SK-N-SH (cell line): ENCODE data around the gene USP10. TPM values are rescaled to one million over a fixed set of nuclear protein-coding genes. Genes with fewer than 3 reads are reported as not detected.
"Not testable (repeated sequence)": the region's sequence is repeated elsewhere in the genome, so short reads cannot be mapped to it uniquely, and the experiment has no call there.

Experiments
- CTCF ChIA-PET: fragments of 300-600, 350-600 bp; formaldehyde crosslinking; extraction: SDS; loops from one replicate; lab custom pipeline; 2021; lab: Yijun Ruan, JAX
- POLR2A ChIA-PET: fragments of 350-600 bp; sonication (Branson Sonifier 250); formaldehyde crosslinking; extraction: SDS; loops from one replicate; lab custom pipeline; 2020; ENCODE audit warnings: antibody characterized with exemption, inconsistent platforms; lab: Yijun Ruan, JAX
- DNase-seq: peaks from one replicate; pipeline ENCODE4 v3.0.0; 2012
- H2AFZ ChIP-seq: fragments of 200-600 bp; sonication (generic); 2 replicates; pipeline ENCODE4 v1.8.1; 2016; ENCODE audit warnings: antibody characterized with exemption, mild to moderate bottlenecking, low read depth
- H3F3A ChIP-seq: fragments of 200-600 bp; sonication (generic); replicated peaks from 2 replicates; pipeline ENCODE3; 2016; ENCODE audit warnings: antibody characterized with exemption, mild to moderate bottlenecking; ENCODE audit not compliant: insufficient read depth
- H3K27ac ChIP-seq, 2 experiments: fragments of 200-500 bp in 1 of 2; fragments of 200-600 bp in 1 of 2; sonication (Bioruptor generic) in 1 of 2; sonication (generic), shearing (Covaris generic) in 1 of 2; 2 replicates each; pipeline versions ENCODE4 v1.5.1 to v1.6.1; 2014 to 2016; ENCODE audit warnings: low read depth in 2 of 2, inconsistent platforms in 1 of 2, low read length in 1 of 2, mild to moderate bottlenecking in 1 of 2, mixed read lengths in 1 of 2
- H3K27me3 ChIP-seq: fragments of 200-600 bp; sonication (generic), shearing (Covaris generic); 2 replicates; pipeline ENCODE4 v1.6.1; 2016; ENCODE audit warnings: mixed run types; ENCODE audit not compliant: insufficient read depth
- H3K36me3 ChIP-seq, 2 experiments: fragments of 200-500 bp in 1 of 2; fragments of 200-600 bp in 1 of 2; sonication (Bioruptor generic) in 1 of 2; sonication (generic) in 1 of 2; replicated peaks in 1 of 2; 2 replicates each; pipeline versions ENCODE3 to v1.5.1; 2014 to 2016; ENCODE audit warnings: low read length in 1 of 2, mild to moderate bottlenecking in 1 of 2; ENCODE audit not compliant: insufficient read depth in 2 of 2, control insufficient read depth in 1 of 2
- H3K4me1 ChIP-seq, 2 experiments: fragments of 200-500 bp in 1 of 2; fragments of 200-600 bp in 1 of 2; sonication (Bioruptor generic) in 1 of 2; sonication (generic), shearing (Covaris generic) in 1 of 2; 2 replicates each; pipeline versions ENCODE4 v1.5.1 to v1.6.1; 2014 to 2016; ENCODE audit warnings: low read depth in 1 of 2, low read length in 1 of 2, mixed run types in 1 of 2; ENCODE audit not compliant: insufficient read depth in 2 of 2, control insufficient read depth in 1 of 2
- H3K4me2 ChIP-seq: fragments of 200-600 bp; sonication (generic), shearing (Covaris generic); 2 replicates; pipeline ENCODE4 v1.6.1; 2017; ENCODE audit warnings: mixed run types
- H3K4me3 ChIP-seq, 2 experiments: fragments of 200-500 bp in 1 of 2; fragments of 200-600 bp in 1 of 2; sonication (Bioruptor generic) in 1 of 2; sonication (generic), shearing (Covaris generic) in 1 of 2; 2 replicates each; pipeline versions ENCODE4 v1.5.1 to v1.8.1; 2014 to 2016; ENCODE audit warnings: low read depth in 2 of 2, inconsistent platforms in 1 of 2, low read length in 1 of 2, mild to moderate bottlenecking in 1 of 2, mixed read lengths in 1 of 2, moderate library complexity in 1 of 2
- H3K79me2 ChIP-seq: fragments of 200-600 bp; sonication (generic); 2 replicates; pipeline ENCODE4 v1.8.1; 2017; ENCODE audit warnings: mild to moderate bottlenecking; ENCODE audit not compliant: insufficient read depth
- H3K9ac ChIP-seq: fragments of 200-600 bp; sonication (generic); 2 replicates; pipeline ENCODE4 v1.6.1; 2017; ENCODE audit warnings: mixed run types
- H3K9me2 ChIP-seq: fragments of 200-600 bp; sonication (generic); 2 replicates; pipeline ENCODE4 v1.6.1; 2017; ENCODE audit warnings: mixed run types
- H3K9me3 ChIP-seq: fragments of 200-600 bp; sonication (generic); 2 replicates; pipeline ENCODE4 v1.6.1; 2017; ENCODE audit warnings: mixed run types, mild to moderate bottlenecking, moderate library complexity
- H4K20me1 ChIP-seq: fragments of 200-600 bp; sonication (generic); 2 replicates; pipeline ENCODE4 v1.6.1; 2017; ENCODE audit warnings: mild to moderate bottlenecking, mixed run types; ENCODE audit not compliant: insufficient read depth
- FOSL2 ChIP-seq: IDR thresholded peaks from 2 replicates; pipeline ENCODE4 v1.4.0; 2012; ENCODE audit warnings: low read depth, mild to moderate bottlenecking, moderate library complexity, borderline replicate concordance
- GABPA ChIP-seq: IDR thresholded peaks from 2 replicates; pipeline ENCODE4 v1.4.0; 2012; ENCODE audit warnings: low read depth, mild to moderate bottlenecking
- GATA2 ChIP-seq: sonication (generic); formaldehyde crosslinking; IDR thresholded peaks from 2 replicates; pipeline ENCODE4 v1.5.0; 2020; ENCODE audit warnings: mild to moderate bottlenecking, missing genetic modification reagents
- RXRA ChIP-seq: IDR thresholded peaks from 2 replicates; pipeline ENCODE4 v1.4.0; 2012; ENCODE audit warnings: low read depth, mild to moderate bottlenecking, borderline replicate concordance
- TAF1 ChIP-seq: IDR thresholded peaks from 2 replicates; pipeline ENCODE4 v1.6.1; 2012; ENCODE audit warnings: low read depth, mild to moderate bottlenecking, low read length, moderate library complexity, borderline replicate concordance
- YY1 ChIP-seq: IDR thresholded peaks from 2 replicates; pipeline ENCODE4 v1.4.0; 2012; ENCODE audit warnings: low read depth, mild to moderate bottlenecking
- WGBS: methylation state at CpG from one replicate; pipeline ENCODE4 v1.1.6; 2017; ENCODE audit warnings: low lambda C conversion rate; 5-methylcytosine and 5-hydroxymethylcytosine counted together
- polyA plus RNA-seq, 3 experiments: library from polyadenylated mRNA; depleted of rRNA; stranded (reverse); fragments of >200 nt; gene quantifications; 2 replicates each; pipeline ENCODE4 v1.2.3, GENCODE V29; 2012
- TF ChIP-seq, protein P1 (sequence below): fragments of 150-350 bp; IDR thresholded peaks from 2 replicates; pipeline ENCODE4 v1.6.1; 2017; ENCODE audit warnings: antibody characterized with exemption, low read length, low read depth, borderline replicate concordance
- TF ChIP-seq, protein P2 (sequence below): fragments of 200-600 bp; sonication (generic); IDR thresholded peaks from 2 replicates; pipeline ENCODE4 v1.6.1; 2017; ENCODE audit warnings: antibody characterized with exemption, mild to moderate bottlenecking, moderate library complexity

Gene USP10
- polyA plus RNA-seq, 1 of the 3 experiments (the other 2 are of a cell fraction) = 49.2 TPM

DNA sequence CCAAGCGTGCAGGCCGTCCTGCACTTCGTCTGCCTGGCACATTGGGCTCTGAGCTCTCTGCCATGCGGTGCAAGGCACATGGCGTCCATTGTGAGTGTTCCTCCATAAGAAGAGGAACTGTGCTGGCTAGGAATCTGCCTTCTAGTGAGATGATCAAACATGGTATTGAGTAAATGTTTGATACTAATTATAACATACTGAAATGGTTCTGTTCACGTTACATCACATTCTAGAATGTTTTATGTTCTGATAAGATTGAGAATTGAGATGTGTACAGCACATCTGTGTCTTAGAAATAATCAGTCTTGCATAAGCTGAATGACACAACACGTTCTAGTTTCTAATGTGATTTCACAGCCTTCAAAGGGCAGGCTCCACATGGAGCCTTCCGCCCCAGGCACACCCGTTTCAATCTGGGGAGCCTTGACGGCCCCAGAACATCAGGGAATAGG lies 42.9 kb downstream of the USP10 start:
- TF ChIP-seq GATA2 (CRISPR knock-in tag) = no peak
- TF ChIP-seq GABPA = no peak
- peaks cover 95% of the 10 kb centered on the region for H3K79me2 ChIP-seq
- CTCF ChIA-PET = interaction anchor here (1.4 to 11.8 kb wide), 6 partner anchors 11 to 225 kb away, joined by 6 to 206 read pairs (median 74); no protein-coding TSS in a partner anchor

DNA sequence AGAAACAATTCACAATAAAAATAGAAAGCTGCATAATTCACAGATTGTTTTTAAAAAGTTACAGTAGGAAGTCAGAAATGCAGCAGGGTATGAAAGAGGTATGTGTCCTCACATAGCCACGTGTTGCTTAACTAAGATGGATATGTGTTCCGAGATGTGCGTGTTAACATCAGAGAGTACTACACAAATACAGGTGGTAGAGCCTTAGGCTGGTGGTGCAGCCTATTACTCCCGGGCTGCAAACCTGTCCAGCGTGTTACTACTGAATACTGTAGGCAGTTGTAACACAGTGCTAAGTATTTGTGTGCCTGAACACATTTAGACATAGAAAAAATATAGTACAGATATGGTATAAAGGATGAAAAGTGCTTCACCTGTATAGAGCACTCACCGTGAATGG lies 46.4 kb downstream of the USP10 start:
- H3K4me2 ChIP-seq = no peak overlapping the region
- H3F3A ChIP-seq = peaks cover 8% of the 10 kb centered on the region
- H3K9ac ChIP-seq = no peak overlapping the region
- CTCF ChIA-PET = interaction anchor here (0.7 to 3.6 kb wide), 21 partner anchors 8 to 237 kb away, joined by 3 to 30 read pairs (median 5); no protein-coding TSS in a partner anchor
- H3K9me3 ChIP-seq = no peaks in the 10 kb centered on the region
- POLR2A ChIA-PET = no interaction called here
- no peak overlapping the region for H3K27ac ChIP-seq
- DNase-seq = no peak
- no peak overlapping the region for H2AFZ ChIP-seq
- peaks cover 40% of the 10 kb centered on the region for H4K20me1 ChIP-seq
- 87% methylated on average over 6 of the region's 6 CpGs for WGBS
- H3K4me3 ChIP-seq = no peak overlapping the region
- TF ChIP-seq RXRA (no peak), FOSL2 (no peak), YY1 (no peak), TAF1 (no peak)
- TF ChIP-seq, all 33 proteins: peak for 0
- no peaks in the 10 kb centered on the region for H3K27me3 ChIP-seq
- peaks cover 6 to 10% of the 10 kb centered on the region in 2 experiments; a peak in 2 of 4 replicates for H3K4me1 ChIP-seq
- H3K36me3 ChIP-seq = peaks cover 35 to 41% of the 10 kb centered on the region in 2 experiments
- H3K79me2 ChIP-seq = peaks cover 97% of the 10 kb centered on the region
- no peaks in the 10 kb centered on the region for H3K9me2 ChIP-seq

More for the DNA sequence above, 42.9 kb downstream of the USP10 start:
- no peaks in the 10 kb centered on the region for H3K9me2 ChIP-seq
- no peak overlapping the region for H2AFZ ChIP-seq
- no peak overlapping the region for H3K27ac ChIP-seq
- no peak for DNase-seq
- no peaks in the 10 kb centered on the region for H3K9me3 ChIP-seq
- POLR2A ChIA-PET = no interaction called here
- H3K4me1 ChIP-seq = peaks cover 19% of the 10 kb centered on the region in 2 experiments
- peaks cover 35 to 42% of the 10 kb centered on the region in 2 experiments for H3K36me3 ChIP-seq
- peaks cover 51% of the 10 kb centered on the region for H4K20me1 ChIP-seq
- no peak overlapping the region for H3K9ac ChIP-seq
- H3K4me2 ChIP-seq = no peak overlapping the region
- 95% methylated on average over 10 of the region's 10 CpGs for WGBS
- no peaks in the 10 kb centered on the region for H3K27me3 ChIP-seq
- no peak overlapping the region for H3K4me3 ChIP-seq
- peaks cover 27% of the 10 kb centered on the region for H3F3A ChIP-seq

GRCh38 chr16:84746875-84747274 lies 47.1 kb downstream of the USP10 start:
- H3K4me3 ChIP-seq = no peak overlapping the region; a peak in 1 of 4 replicates
- peaks cover 35 to 36% of the 10 kb centered on the region in 2 experiments for H3K36me3 ChIP-seq
- DNase-seq = no peak
- H3K9me2 ChIP-seq = no peaks in the 10 kb centered on the region
- H3K27ac ChIP-seq = no peak overlapping the region
- peaks cover 42% of the 10 kb centered on the region for H4K20me1 ChIP-seq
- no peak overlapping the region for H3K9ac ChIP-seq
- no peaks in the 10 kb centered on the region for H3K27me3 ChIP-seq
- POLR2A ChIA-PET = no interaction called here
- H3K79me2 ChIP-seq = peaks cover 96% of the 10 kb centered on the region
- TF ChIP-seq, protein P1, sequence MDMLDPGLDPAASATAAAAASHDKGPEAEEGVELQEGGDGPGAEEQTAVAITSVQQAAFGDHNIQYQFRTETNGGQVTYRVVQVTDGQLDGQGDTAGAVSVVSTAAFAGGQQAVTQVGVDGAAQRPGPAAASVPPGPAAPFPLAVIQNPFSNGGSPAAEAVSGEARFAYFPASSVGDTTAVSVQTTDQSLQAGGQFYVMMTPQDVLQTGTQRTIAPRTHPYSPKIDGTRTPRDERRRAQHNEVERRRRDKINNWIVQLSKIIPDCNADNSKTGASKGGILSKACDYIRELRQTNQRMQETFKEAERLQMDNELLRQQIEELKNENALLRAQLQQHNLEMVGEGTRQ = no peak
- TF ChIP-seq, protein P2, sequence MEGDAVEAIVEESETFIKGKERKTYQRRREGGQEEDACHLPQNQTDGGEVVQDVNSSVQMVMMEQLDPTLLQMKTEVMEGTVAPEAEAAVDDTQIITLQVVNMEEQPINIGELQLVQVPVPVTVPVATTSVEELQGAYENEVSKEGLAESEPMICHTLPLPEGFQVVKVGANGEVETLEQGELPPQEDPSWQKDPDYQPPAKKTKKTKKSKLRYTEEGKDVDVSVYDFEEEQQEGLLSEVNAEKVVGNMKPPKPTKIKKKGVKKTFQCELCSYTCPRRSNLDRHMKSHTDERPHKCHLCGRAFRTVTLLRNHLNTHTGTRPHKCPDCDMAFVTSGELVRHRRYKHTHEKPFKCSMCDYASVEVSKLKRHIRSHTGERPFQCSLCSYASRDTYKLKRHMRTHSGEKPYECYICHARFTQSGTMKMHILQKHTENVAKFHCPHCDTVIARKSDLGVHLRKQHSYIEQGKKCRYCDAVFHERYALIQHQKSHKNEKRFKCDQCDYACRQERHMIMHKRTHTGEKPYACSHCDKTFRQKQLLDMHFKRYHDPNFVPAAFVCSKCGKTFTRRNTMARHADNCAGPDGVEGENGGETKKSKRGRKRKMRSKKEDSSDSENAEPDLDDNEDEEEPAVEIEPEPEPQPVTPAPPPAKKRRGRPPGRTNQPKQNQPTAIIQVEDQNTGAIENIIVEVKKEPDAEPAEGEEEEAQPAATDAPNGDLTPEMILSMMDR = peak; percentile 49
- TF ChIP-seq, all 33 proteins: peak for 1
- H3K9me3 ChIP-seq = no peaks in the 10 kb centered on the region
- no peak overlapping the region for H2AFZ ChIP-seq
- peaks cover 12% of the 10 kb centered on the region for H3F3A ChIP-seq
- WGBS = 96% methylated on average over 11 of the region's 11 CpGs
- H3K4me1 ChIP-seq = peaks cover 0 to 4% of the 10 kb centered on the region in 2 experiments; a peak in 2 of 4 replicates
- CTCF ChIA-PET = interaction anchor here (0.6 to 3.6 kb wide), 25 partner anchors 8 to 236 kb away, joined by 3 to 30 read pairs (median 5); no protein-coding TSS in a partner anchor
- no peak overlapping the region for H3K4me2 ChIP-seq

GRCh38 chr16:84748247-84748646 lies 48.4 kb downstream of the USP10 start:
- Histone ChIP-seq H3K79me2 (peaks cover 95% of the 10 kb centered on the region), H4K20me1 (peaks cover 41% of the 10 kb centered on the region), H3F3A (peaks cover 17% of the 10 kb centered on the region), H3K36me3 (peaks cover 26 to 27% of the 10 kb centered on the region in 2 experiments)
- H3K9me3 ChIP-seq, H3K9ac ChIP-seq, H3K27ac ChIP-seq, POLR2A ChIA-PET, H3K4me2 ChIP-seq, H3K4me1 ChIP-seq, H3K9me2 ChIP-seq, H3K4me3 ChIP-seq, H2AFZ ChIP-seq, DNase-seq, H3K27me3 ChIP-seq: not testable (repeated sequence)
- WGBS = 94% methylated on average over 11 of the region's 11 CpGs
- CTCF ChIA-PET = interaction anchor here (0.7 to 3.6 kb wide), 9 partner anchors 10 to 237 kb away, joined by 3 to 30 read pairs (median 7); no protein-coding TSS in a partner anchor
